Measurements from ENCODE around the gene TNFRSF13B. TPM values are rescaled to one million over a fixed set of nuclear protein-coding genes. Genes with fewer than 3 reads are reported as not detected.

The TNFRSF13B gene
- total and polyA plus RNA-seq, 2 experiments from 2014 or later = 0.24 TPM; not detected in 1

- no peak for TF ChIP-seq REST (IDR thresholded peaks at IDR 0.05; ENCODE audit: unreplicated experiment)
- no peak for TF ChIP-seq CTCF (conservative IDR thresholded peaks at IDR 0.05; ENCODE audit: low read depth in 2 of 2)
Measured at GRCh38 chr17:16943032-16943352, 28.9 kb downstream of the TNFRSF13B start (continued).

GRCh38 chr17:16942141-16943031 is 29.5 kb downstream of the TNFRSF13B start:
- Histone ChIP-seq H3K36me3 (ENCODE audit: insufficient read depth) (no peaks in the 10 kb centered on the region), H3K79me2 (replicated peaks; ENCODE audit: insufficient read depth) (no peaks in the 10 kb centered on the region), H3K4me3 (no peak overlapping the region), H2AFZ (no peak overlapping the region), H3K9me2 (ENCODE audit: insufficient read depth) (no peaks in the 10 kb centered on the region), H3K27ac (ENCODE audit: low read depth) (no peak overlapping the region), H3K4me2 (no peak overlapping the region), H4K20me1 (replicated peaks; ENCODE audit: insufficient read depth) (no peaks in the 10 kb centered on the region), H3F3A (replicated peaks; ENCODE audit: low read depth) (no peaks in the 10 kb centered on the region), H3K4me1 (ENCODE audit: insufficient read depth) (peaks cover 4% of the 10 kb centered on the region; the same call in 1 of the 2 replicates), H3K27me3 (ENCODE audit: insufficient read depth) (no peaks in the 10 kb centered on the region)
- peaks cover 17% of the 10 kb centered on the region for H3K27me3 Mint-ChIP-seq (ENCODE audit: insufficient read depth, low read depth, poor library complexity)
- H3K9me3 Mint-ChIP-seq = no peaks in the 10 kb centered on the region
- ATAC-seq (no peak), DNase-seq (ENCODE audit: low spot score) (no peak)
- H3K4me3 Mint-ChIP-seq = no peak overlapping the region
- no peaks in the 10 kb centered on the region; the same call in 2 of the 3 replicates for H3K36me3 Mint-ChIP-seq (ENCODE audit: low read depth)
- peaks cover 23% of the 10 kb centered on the region for H3K4me1 Mint-ChIP-seq
- no peak overlapping the region for H3K27ac Mint-ChIP-seq
- no peak for TF ChIP-seq CREB1 (CRISPR knock-in tag; IDR thresholded peaks at IDR 0.05; ENCODE audit: low read depth)
- no peak for TF ChIP-seq POLR2AphosphoS5 (IDR thresholded peaks at IDR 0.05; ENCODE audit: low read depth)
- TF ChIP-seq NANOG (IDR thresholded peaks at IDR 0.05; ENCODE audit: borderline replicate concordance) = no peak
- TF ChIP-seq JUNB (IDR thresholded peaks at IDR 0.05; ENCODE audit: unreplicated experiment) = no peak
- no peak for TF ChIP-seq EZH2phosphoT487 (IDR thresholded peaks at IDR 0.05; ENCODE audit: unreplicated experiment)
- no peak for TF ChIP-seq ETS1 (IDR thresholded peaks at IDR 0.05)
- no peak for TF ChIP-seq CTCF (conservative IDR thresholded peaks at IDR 0.05; ENCODE audit: low read depth in 2 of 2)
